IPS-18a (cell line): ENCODE results near the gene SLC2A6.

Experiments used
- H3K27ac ChIP-seq: one replicate; pipeline ENCODE4 v1.5.1; 2013; ENCODE audit warnings: low read length
- H3K27me3 ChIP-seq: one replicate; pipeline ENCODE4 v1.6.1; 2013; ENCODE audit warnings: mild to moderate bottlenecking, low read length; ENCODE audit not compliant: control insufficient read depth, insufficient read depth
- H3K36me3 ChIP-seq: one replicate; pipeline ENCODE4 v1.6.1; 2013; ENCODE audit warnings: low read depth, low read length; ENCODE audit not compliant: control insufficient read depth
- H3K4me1 ChIP-seq: one replicate; pipeline ENCODE4 v1.6.1; 2013; ENCODE audit warnings: low read depth, low read length; ENCODE audit not compliant: control insufficient read depth
- H3K4me3 ChIP-seq: one replicate; pipeline ENCODE4 v1.5.1; 2013; ENCODE audit warnings: low read length
- H3K9ac ChIP-seq: one replicate; pipeline ENCODE4 v1.6.1; 2013; ENCODE audit warnings: mild to moderate bottlenecking, low read length, moderate library complexity
- H3K9me3 ChIP-seq: one replicate; pipeline ENCODE4 v1.6.1; 2013; ENCODE audit warnings: low read depth, low read length; ENCODE audit not compliant: control insufficient read depth

Gene SLC2A6

DNA sequence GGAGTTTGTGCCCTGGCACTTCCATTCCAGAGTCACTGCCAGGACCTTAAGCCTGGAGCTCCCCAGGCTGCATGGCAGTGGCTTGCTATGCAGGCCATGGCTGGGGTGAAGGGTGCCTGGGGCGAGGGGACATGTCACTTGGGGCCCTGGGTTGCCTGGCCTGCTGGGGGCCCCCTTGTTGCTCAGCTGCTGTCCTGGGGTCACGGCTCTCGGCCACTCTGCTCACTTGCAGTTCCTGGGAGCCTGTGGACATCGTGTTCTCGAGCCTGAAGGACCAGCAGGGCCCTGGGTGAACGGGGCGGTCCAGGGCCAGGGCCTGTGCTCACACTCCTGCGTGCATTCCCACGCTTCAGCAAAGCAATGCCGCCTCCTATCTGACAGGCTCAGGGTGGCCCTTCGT lies 14.5 kb upstream of the SLC2A6 start:
- H3K27ac ChIP-seq, result no peak overlapping the region
- H3K4me1 ChIP-seq, result no peaks in the 10 kb centered on the region
- H3K9ac ChIP-seq, result no peak overlapping the region
- H3K4me3 ChIP-seq, result no peak overlapping the region
- H3K36me3 ChIP-seq, result no peaks in the 10 kb centered on the region
- no peaks in the 10 kb centered on the region for H3K27me3 ChIP-seq
- no peaks in the 10 kb centered on the region for H3K9me3 ChIP-seq

- Histone ChIP-seq H3K27ac (no peak overlapping the region), H3K27me3 (no peaks in the 10 kb centered on the region), H3K9ac (no peak overlapping the region), H3K4me1 (no peaks in the 10 kb centered on the region), H3K4me3 (no peak overlapping the region), H3K36me3 (no peaks in the 10 kb centered on the region), H3K9me3 (no peaks in the 10 kb centered on the region)
Observed at GRCh38 chr9:133492061-133493021, 13.4 kb upstream of the SLC2A6 start.

DNA sequence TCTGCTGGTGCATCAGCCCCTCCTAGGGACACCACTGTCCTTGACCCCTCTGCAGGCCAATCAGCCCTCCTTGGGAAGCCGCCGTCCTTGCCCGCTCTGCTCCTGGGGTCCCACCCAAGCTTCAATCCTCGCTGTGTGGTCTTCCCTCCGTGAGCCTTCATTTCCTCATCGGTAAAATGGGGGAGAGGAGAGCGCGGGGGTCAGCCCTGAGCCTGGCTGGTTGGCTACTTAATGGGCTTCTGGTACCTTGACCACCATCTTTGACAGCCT lies 12.7 kb upstream of the SLC2A6 start:
- Histone ChIP-seq H3K36me3 (no peaks in the 10 kb centered on the region), H3K4me3 (no peak overlapping the region), H3K27ac (no peak overlapping the region), H3K9ac (no peak overlapping the region), H3K27me3 (no peaks in the 10 kb centered on the region), H3K4me1 (no peaks in the 10 kb centered on the region), H3K9me3 (no peaks in the 10 kb centered on the region)

DNA sequence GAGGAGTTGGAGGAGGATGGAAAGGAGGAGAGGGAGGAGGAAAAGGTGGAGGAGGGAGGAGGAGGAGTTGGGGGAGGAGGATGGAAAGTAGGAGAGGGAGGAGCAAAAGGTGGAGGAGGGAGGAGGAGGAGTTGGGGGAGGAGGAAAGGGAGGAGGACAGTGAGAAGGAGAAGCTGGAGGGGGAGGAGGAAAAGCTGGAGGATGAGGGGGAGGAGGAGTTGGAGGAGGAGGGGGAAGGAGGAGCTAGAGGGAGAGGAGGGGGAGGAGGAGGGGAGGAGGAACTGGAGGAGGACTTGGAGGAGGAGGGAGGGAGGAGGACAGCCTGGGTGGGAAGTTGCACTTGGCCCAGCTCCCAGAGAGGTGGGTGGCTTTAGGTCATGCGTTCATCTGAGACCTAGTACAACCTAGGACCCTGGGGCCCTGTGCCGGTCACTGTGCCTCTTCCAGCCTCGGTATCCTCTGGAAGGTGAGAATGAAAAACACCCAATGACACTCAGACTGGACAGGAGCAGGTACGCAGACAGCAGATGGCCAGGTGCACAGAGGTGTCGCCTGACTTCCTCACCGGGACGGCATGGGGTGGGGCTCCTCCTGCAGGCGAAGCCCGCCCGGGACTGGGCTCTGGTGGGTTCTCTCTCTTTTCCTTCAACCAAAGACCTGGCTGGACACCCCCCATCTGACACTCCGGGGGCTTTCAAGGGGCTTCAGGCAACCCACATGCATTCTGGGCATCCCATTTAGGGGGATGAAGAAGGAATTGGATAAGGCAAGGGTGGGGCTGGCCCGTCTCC lies 12.2 kb upstream of the SLC2A6 start:
- Histone ChIP-seq H3K9ac (no peak overlapping the region), H3K4me1 (no peaks in the 10 kb centered on the region), H3K4me3 (no peak overlapping the region), H3K36me3 (no peaks in the 10 kb centered on the region), H3K9me3 (no peaks in the 10 kb centered on the region), H3K27ac (no peak overlapping the region), H3K27me3 (no peaks in the 10 kb centered on the region)

DNA sequence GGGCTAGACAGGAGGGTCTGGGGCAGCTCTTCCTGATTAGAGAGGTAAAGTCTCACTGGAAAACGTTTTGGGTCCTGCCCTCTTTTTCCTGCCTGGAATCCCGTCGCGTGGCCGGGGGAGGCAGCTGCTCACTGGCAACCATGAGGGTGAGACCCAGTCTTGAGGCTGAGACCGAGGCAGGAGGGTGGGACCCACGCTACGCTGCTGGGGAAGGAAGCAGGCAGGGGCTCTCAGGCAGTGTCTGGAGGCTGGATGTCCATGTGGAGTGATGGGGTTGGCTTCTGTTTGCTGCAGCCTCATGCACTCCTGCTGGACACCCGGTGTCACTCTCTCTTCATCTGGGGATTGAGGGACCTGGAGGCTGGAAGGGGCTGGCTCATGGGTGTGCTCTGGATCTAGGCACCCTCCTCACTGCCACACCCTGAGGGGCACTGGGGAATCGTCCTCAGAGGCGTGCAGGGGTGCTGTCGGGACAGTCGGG lies 11.3 kb upstream of the SLC2A6 start:
- Histone ChIP-seq H3K27ac (no peak overlapping the region), H3K36me3 (no peaks in the 10 kb centered on the region), H3K4me1 (no peaks in the 10 kb centered on the region), H3K9me3 (no peaks in the 10 kb centered on the region), H3K27me3 (no peaks in the 10 kb centered on the region), H3K9ac (no peak overlapping the region), H3K4me3 (no peak overlapping the region)

DNA sequence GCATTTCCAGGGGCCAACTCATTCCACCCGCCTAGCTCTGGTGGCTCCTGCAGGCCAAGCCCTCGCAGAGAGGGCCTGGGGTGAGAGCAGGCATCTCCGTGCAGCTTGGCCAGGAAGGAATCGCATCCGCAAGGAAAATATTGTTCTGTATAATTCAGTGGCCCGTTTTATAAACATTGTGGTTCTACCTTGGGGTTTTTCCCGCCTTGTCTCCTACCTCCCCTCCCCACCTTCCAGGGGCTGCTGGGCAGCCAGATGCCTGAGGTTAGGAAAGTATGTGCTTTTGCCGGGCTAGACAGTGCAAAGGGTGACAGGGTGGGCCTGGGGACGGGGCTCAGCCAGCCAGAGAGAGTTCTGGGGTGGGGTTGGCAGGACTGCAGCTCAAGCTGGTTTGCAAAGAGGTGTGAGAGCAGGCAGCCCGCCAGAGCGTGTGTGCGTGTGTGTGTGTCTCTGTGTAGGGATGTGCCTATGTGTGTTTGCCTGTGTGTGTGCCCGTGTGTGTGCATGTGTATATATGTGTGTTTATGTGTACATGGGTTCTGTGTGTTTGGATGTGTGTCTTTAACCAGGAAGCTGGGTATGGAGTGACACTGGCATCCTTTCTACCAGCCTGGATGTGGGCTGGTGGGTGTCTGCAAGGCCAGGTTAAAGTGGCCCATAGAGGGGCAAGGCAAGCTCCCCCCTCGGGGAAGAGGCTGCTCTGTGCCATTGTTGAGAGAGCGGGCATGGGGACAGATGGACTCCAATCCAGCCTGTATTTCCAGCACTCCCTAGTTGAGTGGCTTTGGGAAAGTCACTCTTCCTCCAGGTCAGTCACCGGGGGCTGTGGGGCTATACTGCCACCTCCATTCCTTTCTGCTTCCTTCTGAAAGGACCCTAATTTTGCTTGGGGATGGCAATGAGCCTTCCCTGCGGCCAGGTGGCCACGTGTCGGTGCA lies 10.6 kb upstream of the SLC2A6 start:
- Histone ChIP-seq H3K27ac (no peak overlapping the region), H3K36me3 (no peaks in the 10 kb centered on the region), H3K9me3 (no peaks in the 10 kb centered on the region), H3K4me1 (no peaks in the 10 kb centered on the region), H3K27me3 (no peaks in the 10 kb centered on the region), H3K9ac (no peak overlapping the region), H3K4me3 (no peak overlapping the region)

DNA sequence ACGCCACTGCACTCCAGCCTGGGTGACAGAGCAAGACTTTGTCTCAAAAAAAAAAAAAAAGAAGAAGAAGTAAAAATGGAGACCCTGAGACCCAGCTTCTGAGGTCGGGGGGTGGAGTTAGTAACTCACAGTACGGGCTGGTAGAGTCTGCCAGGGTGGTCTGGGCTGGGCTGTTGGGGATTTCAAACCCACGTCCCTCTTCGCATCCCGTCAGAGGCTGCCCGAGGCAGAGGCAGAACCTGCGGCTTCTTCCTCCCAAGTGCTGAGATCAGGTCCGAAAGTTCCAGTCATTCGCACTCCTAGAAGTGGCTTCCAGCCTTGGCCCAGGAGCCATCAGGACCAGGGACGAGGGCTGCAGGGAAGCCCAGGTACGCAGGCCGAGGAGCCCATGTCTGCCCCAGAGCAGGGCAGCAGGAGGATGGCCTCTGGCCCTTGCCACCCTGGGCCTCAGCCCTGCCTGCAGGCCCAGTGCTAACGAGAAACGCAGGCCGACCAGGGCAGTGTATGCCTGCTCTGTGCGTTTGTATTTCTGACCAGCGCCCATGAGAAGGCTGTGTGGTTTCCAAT lies 9.9 kb upstream of the SLC2A6 start:
- Histone ChIP-seq H3K27me3 (no peaks in the 10 kb centered on the region), H3K36me3 (no peaks in the 10 kb centered on the region), H3K27ac (no peak overlapping the region), H3K9me3 (no peaks in the 10 kb centered on the region), H3K9ac (no peak overlapping the region), H3K4me1 (no peaks in the 10 kb centered on the region), H3K4me3 (no peak overlapping the region)

GRCh38 chr9:133487331-133487725 lies 8.4 kb upstream of the SLC2A6 start:
- no peaks in the 10 kb centered on the region for H3K36me3 ChIP-seq
- no peak overlapping the region for H3K4me3 ChIP-seq
- H3K27me3 ChIP-seq, result no peaks in the 10 kb centered on the region
- no peaks in the 10 kb centered on the region for H3K4me1 ChIP-seq
- H3K9ac ChIP-seq, result no peak overlapping the region
- no peaks in the 10 kb centered on the region for H3K9me3 ChIP-seq
- H3K27ac ChIP-seq, result no peak overlapping the region

- Histone ChIP-seq H3K9me3 (no peaks in the 10 kb centered on the region), H3K36me3 (no peaks in the 10 kb centered on the region), H3K4me3 (no peak overlapping the region), H3K9ac (no peak overlapping the region), H3K4me1 (no peaks in the 10 kb centered on the region), H3K27ac (no peak overlapping the region), H3K27me3 (no peaks in the 10 kb centered on the region)
Observed at GRCh38 chr9:133485531-133486260, 6.8 kb upstream of the SLC2A6 start.

DNA sequence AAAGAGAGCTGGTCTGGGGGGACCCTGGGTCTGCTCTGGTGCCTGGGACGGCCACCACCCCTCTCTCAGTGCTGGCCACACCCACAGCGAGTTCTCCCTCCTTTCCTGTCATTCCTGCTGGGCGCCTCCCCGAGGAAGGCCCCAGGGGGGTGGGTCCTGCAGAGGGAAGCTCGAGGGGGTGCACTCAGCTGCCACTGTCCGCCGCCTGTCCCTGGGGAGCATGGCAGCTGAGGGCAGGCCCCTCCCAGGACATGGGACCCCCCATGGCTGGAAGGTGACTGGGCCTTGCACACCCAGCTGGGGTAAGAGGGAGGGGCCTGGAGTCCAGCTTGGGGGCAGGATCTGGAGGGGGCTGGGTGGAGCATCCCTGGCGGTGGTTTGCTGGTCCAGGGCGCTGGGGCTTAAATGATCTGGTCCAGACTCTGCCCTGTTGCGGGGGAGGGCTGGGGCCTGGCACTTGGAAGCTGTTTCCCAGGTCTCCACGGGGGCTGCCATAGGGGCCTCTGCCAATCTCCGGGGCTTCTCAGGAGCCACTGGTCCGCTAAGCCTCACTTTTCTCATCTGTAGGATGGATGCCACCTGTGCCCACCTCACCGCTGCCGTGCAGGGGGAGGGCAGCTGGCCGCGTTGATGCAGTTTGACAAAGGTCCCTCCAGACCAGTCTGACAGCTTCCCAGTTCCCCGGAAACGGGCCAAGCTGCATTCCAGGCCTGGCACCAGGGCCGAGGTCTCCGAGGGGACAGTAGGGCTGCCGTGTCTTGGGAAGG lies 6.0 kb upstream of the SLC2A6 start:
- Histone ChIP-seq H3K4me1 (peaks cover under 1% of the 10 kb centered on the region), H3K4me3 (no peak overlapping the region), H3K27ac (no peak overlapping the region), H3K27me3 (peaks cover 2% of the 10 kb centered on the region), H3K9ac (no peak overlapping the region), H3K9me3 (no peaks in the 10 kb centered on the region), H3K36me3 (no peaks in the 10 kb centered on the region)
